Neural cell (in vitro differentiated cells): ENCODE measurements around the gene LIMS4.
"Not testable (repeated sequence)": the region's sequence is repeated elsewhere in the genome, so short reads cannot be mapped to it uniquely, and the experiment has no call there.

Source experiments
- EP300 ChIP-seq: fragments of 450-650 bp; conservative IDR thresholded peaks from 2 replicates; pipeline ENCODE4 v1.6.1; 2014; ENCODE audit warnings: antibody characterized with exemption, mild to moderate bottlenecking, moderate library complexity; ENCODE audit not compliant: poor library complexity, severe bottlenecking
- EZH2 ChIP-seq: fragments of 200-600, 300-800 bp; shearing (Covaris generic), sonication (generic); IDR thresholded peaks from 2 replicates; pipeline ENCODE4 v1.6.1; 2014; ENCODE audit warnings: antibody characterized with exemption, low read length, borderline replicate concordance, mild to moderate bottlenecking; ENCODE audit not compliant: insufficient read depth, poor library complexity, severe bottlenecking
- POLR2AphosphoS5 ChIP-seq: IDR thresholded peaks from 2 replicates; pipeline ENCODE4 v1.6.1; 2012
- RAD21 ChIP-seq: fragments of 450-650 bp; conservative IDR thresholded peaks from 2 replicates; pipeline ENCODE4 v1.6.1; 2014; ENCODE audit warnings: antibody characterized with exemption, mild to moderate bottlenecking, moderate library complexity
- TAF1 ChIP-seq: IDR thresholded peaks from 2 replicates; pipeline ENCODE4 v1.6.1; 2012; ENCODE audit warnings: low read depth
- TF ChIP-seq, protein P1 (sequence below): fragments of 450-650 bp; IDR thresholded peaks from 2 replicates; pipeline ENCODE4 v1.5.1; 2014; ENCODE audit warnings: antibody characterized with exemption, mild to moderate bottlenecking, moderate library complexity; ENCODE audit not compliant: poor library complexity, severe bottlenecking
- TF ChIP-seq, protein P2 (sequence below): IDR thresholded peaks from 2 replicates; pipeline ENCODE4 v1.6.1; 2012; ENCODE audit warnings: borderline replicate concordance

DNA sequence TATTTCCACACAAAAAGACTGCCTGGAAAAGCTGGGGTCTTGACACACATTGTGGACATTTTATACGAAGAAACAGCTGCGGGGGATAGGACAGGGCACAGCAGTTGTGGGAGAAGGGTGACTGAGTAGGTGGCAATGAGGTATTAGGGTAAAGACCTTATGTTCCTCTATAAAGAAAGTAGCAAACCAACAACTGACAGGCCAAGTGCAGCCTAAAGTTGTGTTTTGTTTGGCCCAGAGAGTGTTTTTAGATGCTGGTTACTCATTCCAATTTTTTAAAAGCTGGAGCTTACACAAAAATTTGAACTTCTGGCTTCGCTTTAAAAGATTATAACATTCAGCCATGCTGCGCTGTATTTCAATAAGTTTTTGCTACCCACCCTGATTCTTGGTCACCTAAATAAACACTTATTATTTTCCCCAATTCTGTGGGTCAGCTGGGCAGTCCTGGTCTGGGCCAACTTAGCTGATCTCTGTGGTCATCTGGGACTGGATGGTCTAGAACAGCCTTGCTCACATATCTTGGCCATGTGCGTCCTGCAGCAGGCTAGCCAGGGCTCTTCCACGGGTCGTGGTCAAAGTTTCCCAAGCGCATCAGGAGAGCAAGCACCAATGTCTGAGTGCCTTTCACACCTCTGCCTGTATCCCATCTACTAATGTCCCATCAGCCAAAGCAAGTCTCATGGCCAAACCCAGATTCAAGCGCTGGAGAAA is 51.8 kb downstream of the LIMS4 start:
- TF ChIP-seq, protein P1, sequence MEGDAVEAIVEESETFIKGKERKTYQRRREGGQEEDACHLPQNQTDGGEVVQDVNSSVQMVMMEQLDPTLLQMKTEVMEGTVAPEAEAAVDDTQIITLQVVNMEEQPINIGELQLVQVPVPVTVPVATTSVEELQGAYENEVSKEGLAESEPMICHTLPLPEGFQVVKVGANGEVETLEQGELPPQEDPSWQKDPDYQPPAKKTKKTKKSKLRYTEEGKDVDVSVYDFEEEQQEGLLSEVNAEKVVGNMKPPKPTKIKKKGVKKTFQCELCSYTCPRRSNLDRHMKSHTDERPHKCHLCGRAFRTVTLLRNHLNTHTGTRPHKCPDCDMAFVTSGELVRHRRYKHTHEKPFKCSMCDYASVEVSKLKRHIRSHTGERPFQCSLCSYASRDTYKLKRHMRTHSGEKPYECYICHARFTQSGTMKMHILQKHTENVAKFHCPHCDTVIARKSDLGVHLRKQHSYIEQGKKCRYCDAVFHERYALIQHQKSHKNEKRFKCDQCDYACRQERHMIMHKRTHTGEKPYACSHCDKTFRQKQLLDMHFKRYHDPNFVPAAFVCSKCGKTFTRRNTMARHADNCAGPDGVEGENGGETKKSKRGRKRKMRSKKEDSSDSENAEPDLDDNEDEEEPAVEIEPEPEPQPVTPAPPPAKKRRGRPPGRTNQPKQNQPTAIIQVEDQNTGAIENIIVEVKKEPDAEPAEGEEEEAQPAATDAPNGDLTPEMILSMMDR: not testable (repeated sequence)
- TF ChIP-seq RAD21, EZH2, TAF1, EP300, POLR2AphosphoS5: not testable (repeated sequence)
- TF ChIP-seq, protein P2, sequence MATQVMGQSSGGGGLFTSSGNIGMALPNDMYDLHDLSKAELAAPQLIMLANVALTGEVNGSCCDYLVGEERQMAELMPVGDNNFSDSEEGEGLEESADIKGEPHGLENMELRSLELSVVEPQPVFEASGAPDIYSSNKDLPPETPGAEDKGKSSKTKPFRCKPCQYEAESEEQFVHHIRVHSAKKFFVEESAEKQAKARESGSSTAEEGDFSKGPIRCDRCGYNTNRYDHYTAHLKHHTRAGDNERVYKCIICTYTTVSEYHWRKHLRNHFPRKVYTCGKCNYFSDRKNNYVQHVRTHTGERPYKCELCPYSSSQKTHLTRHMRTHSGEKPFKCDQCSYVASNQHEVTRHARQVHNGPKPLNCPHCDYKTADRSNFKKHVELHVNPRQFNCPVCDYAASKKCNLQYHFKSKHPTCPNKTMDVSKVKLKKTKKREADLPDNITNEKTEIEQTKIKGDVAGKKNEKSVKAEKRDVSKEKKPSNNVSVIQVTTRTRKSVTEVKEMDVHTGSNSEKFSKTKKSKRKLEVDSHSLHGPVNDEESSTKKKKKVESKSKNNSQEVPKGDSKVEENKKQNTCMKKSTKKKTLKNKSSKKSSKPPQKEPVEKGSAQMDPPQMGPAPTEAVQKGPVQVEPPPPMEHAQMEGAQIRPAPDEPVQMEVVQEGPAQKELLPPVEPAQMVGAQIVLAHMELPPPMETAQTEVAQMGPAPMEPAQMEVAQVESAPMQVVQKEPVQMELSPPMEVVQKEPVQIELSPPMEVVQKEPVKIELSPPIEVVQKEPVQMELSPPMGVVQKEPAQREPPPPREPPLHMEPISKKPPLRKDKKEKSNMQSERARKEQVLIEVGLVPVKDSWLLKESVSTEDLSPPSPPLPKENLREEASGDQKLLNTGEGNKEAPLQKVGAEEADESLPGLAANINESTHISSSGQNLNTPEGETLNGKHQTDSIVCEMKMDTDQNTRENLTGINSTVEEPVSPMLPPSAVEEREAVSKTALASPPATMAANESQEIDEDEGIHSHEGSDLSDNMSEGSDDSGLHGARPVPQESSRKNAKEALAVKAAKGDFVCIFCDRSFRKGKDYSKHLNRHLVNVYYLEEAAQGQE: not testable (repeated sequence)
